K562 (cell line): ENCODE results near the gene HLF. TPM values are rescaled to one million over a fixed set of nuclear protein-coding genes. Genes with fewer than 3 reads are reported as not detected.

Experiments
- VEZF1 ChIP-seq: fragments of 200-800 bp; sonication (Bioruptor generic); IDR thresholded peaks from 2 replicates; pipeline ENCODE4 v1.6.1; 2017; ENCODE audit warnings: missing genetic modification characterization, missing compliant biosample characterization
- polyA plus RNA-seq, 8 experiments: library from polyadenylated mRNA; depleted of rRNA in 4 of 8; stranded (reverse) in 5 of 8; unstranded in 3 of 8; fragments of >200 nt; fragmentation: Nextera tagmentation in 2 of 8; fragmentation: Illumina TruSeq in 1 of 8; extraction: Ambion mirVana in 2 of 8; extraction: Trizol in 1 of 8; gene quantifications; 2 replicates each; pipeline versions ENCODE4 v1.2.1 to v1.2.3, GENCODE V29; 2011 to 2014; ENCODE audit warnings: inconsistent platforms in 1 of 8, missing spikeins in 1 of 8
- total RNA-seq, 7 experiments: library from RNA; depleted of rRNA in 6 of 7; stranded (reverse); fragments of >200 nt in 6 of 7; fragmentation: Illumina TruSeq in 2 of 7; extraction: Trizol in 2 of 7; gene quantifications; 2 replicates each; pipeline versions ENCODE4 v1.2.1 to v1.2.3, GENCODE V29; 2011 to 2021; ENCODE audit warnings: low replicate concordance in 1 of 7

The HLF gene
- total and polyA plus RNA-seq, 9 of the 15 experiments (the other 6 are each of a cell fraction or from before 2014, with no cell fraction given), result 0.03 to 0.24 (median 0.09) TPM

GRCh38 chr17:55368706-55369105 is 103.9 kb downstream of the HLF start (continued):
- no peak for TF ChIP-seq VEZF1 (CRISPR knock-in tag)
- TF ChIP-seq, all 486 proteins: peak for 0

Other genes starting within 250 kb of the HLF start
- gene MMD, start 156.9 kb downstream of the HLF start, total RNA-seq (2014; rRNA removed), result 6.7 and 11.0 TPM in 2 replicates
- gene MMD, start 156.9 kb downstream of the HLF start, total RNA-seq (2014; rRNA removed; fragmentation: Illumina TruSeq; extraction: Trizol), result 10.7 and 11.7 TPM in 2 replicates
- 7.3 and 8.8 TPM in 2 replicates for gene MMD, start 156.9 kb downstream of the HLF start, total RNA-seq (2015; rRNA removed; fragmentation: Illumina TruSeq; extraction: Trizol)
- 15.2 TPM in 2 replicates for gene MMD, start 156.9 kb downstream of the HLF start, total RNA-seq (2021)
- gene MMD, start 156.9 kb downstream of the HLF start, polyA plus RNA-seq (2011; rRNA removed), result 17.7 and 18.9 TPM in 2 replicates
- 9.6 and 11.1 TPM in 2 replicates for gene MMD, start 156.9 kb downstream of the HLF start, polyA plus RNA-seq (2014; fragmentation: Illumina TruSeq; extraction: Trizol)
- gene MMD, start 156.9 kb downstream of the HLF start, polyA plus RNA-seq (2014; fragmentation: Nextera tagmentation; extraction: Ambion mirVana), result 1 to 10 TPM; 3.1 to 4.0 TPM
- gene MMD, start 156.9 kb downstream of the HLF start, polyA plus RNA-seq (2014; rRNA removed), result 11.5 and 12.6 TPM in 2 replicates
- gene SMIM36, start 246.5 kb downstream of the HLF start, total RNA-seq (2014; rRNA removed), result not detected in 2 replicates
- gene SMIM36, start 246.5 kb downstream of the HLF start, total RNA-seq (2014; rRNA removed; fragmentation: Illumina TruSeq; extraction: Trizol), result not detected in 2 replicates
- gene SMIM36, start 246.5 kb downstream of the HLF start, total RNA-seq (2015; rRNA removed; fragmentation: Illumina TruSeq; extraction: Trizol), result not detected in 2 replicates
- gene SMIM36, start 246.5 kb downstream of the HLF start, total RNA-seq (2021), result not detected in 2 replicates
- not detected in 2 replicates for gene SMIM36, start 246.5 kb downstream of the HLF start, polyA plus RNA-seq (2011; rRNA removed)
- not detected in 2 replicates for gene SMIM36, start 246.5 kb downstream of the HLF start, polyA plus RNA-seq (2014; fragmentation: Illumina TruSeq; extraction: Trizol)
- not detected for gene SMIM36, start 246.5 kb downstream of the HLF start, polyA plus RNA-seq (2014; fragmentation: Nextera tagmentation; extraction: Ambion mirVana)
- gene SMIM36, start 246.5 kb downstream of the HLF start, polyA plus RNA-seq (2014; rRNA removed), result not detected in 2 replicates